ENCODE measurements around the gene CHRNA5. TPM values are rescaled to one million over a fixed set of nuclear protein-coding genes. Genes with fewer than 3 reads are reported as not detected.

Gene CHRNA5
- total RNA-seq, 3 donors from 2014 or later: 1.4 to 4.3 (median 3.1) TPM

Other genes with a start within 250 kb of the CHRNA5 start
- gene CRABP1, start 225.2 kb upstream of the CHRNA5 start, total RNA-seq: 10 to 100 TPM in 2 of 3 donors, not detected in 1; 11.5 to 14.5 TPM
- 10 to 100 TPM; 45.8 to 52.2 (median 49.5) TPM for gene IREB2, start 127.3 kb upstream of the CHRNA5 start, total RNA-seq
- gene HYKK, start 57.9 kb upstream of the CHRNA5 start, total RNA-seq: 10 to 100 TPM in 2 of 3 donors, 1 to 10 TPM in 1; 8.6 to 14.7 (median 10.9) TPM
- 100 to 1,000 TPM; 102 to 139 (median 138) TPM for gene PSMA4, start 25.1 kb upstream of the CHRNA5 start, total RNA-seq
- gene CHRNA3, start 55.5 kb downstream of the CHRNA5 start, total RNA-seq: under 1 TPM in 2 of 3 donors, not detected in 1; 0.48 to 0.59 TPM
- not detected for gene CHRNB4, start 75.7 kb downstream of the CHRNA5 start, total RNA-seq
- gene ADAMTS7, start 245.9 kb downstream of the CHRNA5 start, total RNA-seq: 1 to 10 TPM; 1.3 to 7.4 (median 6.2) TPM